NCI-H146 (cell line): ENCODE results near the gene COL9A3.
A peak's percentile ranks its signal among the peaks of the same experiment; 100 is the strongest.

Source experiments
- DNase-seq: peaks from one replicate; lab custom pipeline; 2025; lab: John Stamatoyannopoulos, UW

COL9A3 gene

DNA sequence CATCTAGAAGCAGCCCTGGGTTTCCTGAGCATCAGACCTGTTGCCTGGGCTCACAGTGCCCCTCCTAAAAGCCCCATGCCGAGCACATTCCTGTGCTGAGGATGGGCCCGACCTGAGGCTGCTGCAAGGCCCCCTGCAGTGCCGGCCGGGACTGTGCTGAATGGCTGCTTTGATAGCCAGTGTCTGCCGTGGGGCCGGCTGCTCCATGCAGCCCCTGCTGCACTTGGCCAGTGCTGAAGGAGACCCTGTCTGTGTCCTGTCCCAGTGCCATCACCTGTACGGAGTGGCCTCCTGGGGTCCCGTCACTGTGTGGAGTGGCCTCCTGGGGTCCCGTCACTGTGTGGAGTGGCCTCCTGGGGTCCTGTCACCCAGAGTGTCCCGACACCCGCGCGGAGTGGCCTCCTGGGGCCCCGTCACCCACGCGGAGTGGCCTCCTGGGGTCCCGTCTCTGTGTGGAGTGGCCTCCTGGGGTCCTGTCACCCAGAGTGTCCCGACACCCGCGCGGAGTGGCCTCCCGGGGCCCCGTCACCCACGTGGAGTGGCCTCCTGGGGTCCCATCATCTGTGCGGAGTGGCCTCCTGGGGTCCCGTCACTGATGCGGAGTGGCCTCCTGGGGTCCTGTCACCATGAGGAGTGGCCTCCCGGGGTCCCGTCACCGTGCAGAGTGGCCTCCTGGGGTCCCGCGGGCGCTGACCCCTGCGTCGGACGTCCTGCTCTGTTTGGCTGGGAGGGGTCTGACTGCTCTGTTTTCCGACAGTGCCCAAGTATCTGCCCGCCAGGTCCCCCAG is 7.0 kb downstream of the COL9A3 start:
- DNase-seq: peak; percentile 28

DNA sequence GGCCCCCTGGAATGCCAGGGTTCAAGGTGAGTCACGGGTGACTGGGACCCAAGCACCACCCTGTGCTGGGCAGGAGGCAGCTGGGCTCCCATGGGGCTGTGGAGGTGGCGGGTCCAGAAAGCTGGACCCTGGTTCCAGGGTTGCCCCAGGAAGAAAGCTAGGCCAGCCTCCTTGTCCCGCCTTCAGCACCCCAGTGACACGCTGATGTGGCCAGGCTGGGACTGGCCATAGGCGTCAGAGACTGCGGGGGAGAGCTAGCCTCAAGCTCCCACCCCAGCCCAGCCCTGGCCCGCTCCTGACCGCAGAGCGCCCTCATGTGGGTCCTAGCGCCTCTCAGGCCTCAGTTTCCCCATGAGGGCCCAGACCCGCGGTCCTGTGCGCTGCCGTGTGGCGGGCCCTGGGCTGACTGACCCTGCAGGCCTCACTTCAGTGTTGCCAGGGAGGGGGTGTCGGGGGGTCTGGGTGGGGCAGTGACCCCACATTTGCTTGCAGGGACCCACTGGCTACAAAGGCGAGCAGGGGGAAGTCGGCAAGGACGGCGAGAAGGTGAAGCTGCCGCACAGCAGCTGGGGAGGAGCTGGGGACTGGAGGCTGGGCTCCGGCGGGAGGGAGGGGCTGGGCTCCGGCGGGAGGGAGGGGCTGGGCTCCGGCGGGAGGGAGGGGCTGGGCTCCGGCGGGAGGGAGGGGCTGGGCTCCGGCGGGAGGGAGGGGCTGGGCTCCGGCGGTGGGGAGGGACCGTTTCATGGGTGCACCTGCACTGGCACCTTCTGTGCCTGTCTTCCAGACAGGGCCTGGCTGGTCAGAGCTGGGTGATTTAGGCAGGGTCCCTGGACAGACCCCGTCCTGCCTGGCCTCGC is 7.9 kb downstream of the COL9A3 start:
- peak; percentile 53 for DNase-seq

DNA sequence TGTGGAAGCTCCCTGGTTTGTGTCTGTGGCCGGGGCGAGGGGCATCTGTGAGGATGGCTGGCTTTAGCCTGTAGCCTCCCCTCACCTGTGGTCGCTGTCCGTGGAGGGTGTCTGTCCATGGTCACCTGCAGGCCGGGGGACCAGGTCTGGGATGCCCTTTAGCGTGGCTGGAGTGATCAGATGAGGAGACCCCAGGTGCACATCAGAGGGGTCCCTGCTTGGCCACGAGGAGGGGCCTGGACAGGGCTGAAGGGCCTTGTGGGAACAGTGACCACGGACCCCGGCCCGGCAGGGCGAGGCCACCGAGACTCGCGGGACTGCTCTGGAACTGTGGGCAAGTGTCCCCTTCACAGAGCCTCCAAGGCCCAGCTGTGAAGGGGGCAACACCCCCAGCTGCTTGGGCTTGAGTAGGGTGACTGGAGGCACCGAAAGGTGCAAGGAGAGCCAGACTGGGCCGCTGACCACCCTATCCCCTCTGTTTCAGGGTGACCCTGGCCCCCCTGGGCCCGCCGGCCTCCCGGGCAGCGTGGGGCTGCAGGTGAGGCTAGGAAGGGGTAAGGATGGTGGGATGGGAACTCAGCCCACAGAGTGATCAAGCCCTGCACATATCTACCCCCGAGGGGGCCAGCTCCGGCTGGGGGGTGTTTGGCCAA is 8.6 kb downstream of the COL9A3 start:
- DNase-seq: no peak

DNA sequence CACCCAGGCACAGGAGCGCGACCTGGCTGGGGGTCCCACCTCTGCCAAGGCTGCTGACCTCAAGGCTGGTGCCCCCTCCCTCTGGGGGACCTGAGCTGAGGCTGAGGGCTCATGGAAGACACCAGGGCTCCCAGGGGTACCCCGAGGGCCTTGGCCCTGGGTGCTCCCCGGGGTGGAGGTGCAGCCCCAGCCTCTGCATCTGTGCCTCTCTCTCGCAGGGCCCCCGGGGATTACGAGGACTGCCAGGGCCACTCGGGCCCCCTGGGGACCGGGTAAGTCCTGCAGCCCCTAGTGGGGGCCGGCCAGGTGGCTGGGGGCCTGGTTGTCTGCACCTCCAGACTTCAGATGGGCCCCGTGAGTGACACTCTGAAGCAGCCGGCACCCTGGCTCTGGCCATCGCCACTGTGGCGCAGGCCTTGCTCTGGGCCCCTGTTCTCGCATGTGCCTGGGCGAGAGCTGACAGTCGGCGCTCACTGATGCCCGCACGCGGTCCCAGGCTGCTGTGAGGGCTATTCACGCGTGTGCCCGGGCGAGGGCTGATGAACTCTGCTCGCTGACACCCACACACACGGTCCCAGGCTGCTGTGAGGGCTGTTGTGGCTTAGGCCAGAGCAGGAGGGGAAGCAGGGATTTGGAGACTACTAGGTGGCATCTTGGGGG is 9.3 kb downstream of the COL9A3 start:
- no peak for DNase-seq

DNA sequence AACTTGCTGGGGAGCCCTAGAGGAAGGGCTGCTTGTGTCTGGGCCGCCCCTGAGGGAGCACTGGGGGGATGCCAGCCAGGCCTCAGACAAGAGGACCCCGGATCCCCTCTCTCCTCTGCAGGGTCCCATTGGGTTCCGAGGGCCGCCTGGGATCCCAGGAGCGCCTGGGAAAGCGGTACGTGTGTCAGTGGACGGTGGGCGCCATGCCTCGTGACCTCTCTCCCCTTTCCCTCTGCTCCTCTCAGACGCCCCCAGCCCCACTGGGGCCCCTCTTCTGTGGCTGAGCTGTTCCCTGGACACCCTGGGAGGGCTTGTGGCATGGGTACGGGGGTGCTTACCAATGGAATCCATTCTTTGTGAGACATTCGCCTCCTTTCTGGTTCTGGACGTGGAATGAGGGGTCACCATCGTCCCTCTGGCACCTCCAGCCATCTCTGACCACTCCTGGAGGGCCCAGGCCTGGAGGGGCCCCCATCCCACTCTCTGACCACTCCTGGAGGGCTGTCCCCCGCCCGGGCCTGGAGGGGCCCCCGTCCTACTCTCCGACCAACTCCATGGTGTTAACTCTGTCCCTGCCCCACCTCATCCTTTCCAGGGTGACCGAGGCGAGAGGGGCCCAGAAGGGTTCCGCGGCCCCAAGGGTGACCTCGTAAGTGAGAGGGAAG is 9.9 kb downstream of the COL9A3 start:
- no peak for DNase-seq

DNA sequence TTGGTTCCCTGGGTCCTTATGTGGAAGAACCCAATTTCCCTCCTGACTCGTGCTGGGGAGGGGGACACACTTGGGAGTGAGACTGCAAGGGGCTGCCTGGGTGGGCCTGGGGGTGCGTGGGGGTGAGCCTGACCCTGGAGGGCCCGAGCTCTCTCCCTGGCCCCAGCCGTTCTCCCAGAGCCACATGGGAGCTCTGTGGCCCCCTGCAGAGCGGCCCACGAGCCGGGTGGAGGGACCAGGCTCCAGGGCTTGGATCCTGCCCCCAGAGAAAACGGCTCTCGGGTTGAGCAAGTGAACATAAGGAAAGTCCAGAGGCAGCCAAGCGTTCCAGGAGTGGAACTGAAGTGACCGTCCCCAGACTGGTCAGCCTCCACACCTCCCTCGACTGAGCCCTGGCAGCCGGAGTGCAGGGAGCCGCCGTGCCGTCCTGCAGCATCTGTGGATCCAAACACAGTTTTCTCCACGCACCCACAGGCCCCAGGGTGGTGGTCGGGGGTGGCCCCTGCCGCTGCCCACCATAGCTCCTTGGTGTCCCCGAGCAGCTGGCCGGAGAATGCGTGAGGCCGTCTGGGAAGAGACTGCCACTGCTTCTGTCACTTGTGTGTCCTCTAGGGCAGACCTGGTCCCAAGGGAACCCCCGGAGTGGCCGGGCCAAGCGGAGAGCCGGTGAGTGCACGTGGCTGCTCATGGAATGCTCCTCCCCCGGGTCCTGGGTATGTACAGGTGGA is 10.6 kb downstream of the COL9A3 start:
- peak; percentile 20 for DNase-seq

DNA sequence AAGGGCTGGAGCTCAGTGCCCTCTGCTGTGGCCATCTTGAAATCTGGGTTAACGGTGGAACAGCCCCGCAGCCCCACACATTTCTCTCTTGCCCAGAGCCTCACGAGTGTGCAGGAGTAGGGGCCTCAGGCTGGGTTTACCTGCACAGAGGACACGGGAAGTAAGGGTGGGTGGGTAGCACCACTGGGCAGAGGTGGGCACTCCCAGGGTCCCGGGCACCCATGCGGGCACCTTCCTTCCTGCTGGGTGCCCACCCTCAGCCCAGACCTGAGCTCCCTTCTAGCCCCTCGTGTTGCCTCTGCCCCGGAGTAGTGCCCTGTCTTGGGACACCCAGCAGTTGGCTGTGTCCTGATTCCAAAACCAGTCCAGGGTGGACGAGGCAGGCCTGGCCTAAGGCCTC is 11.2 kb downstream of the COL9A3 start:
- DNase-seq: no peak

DNA sequence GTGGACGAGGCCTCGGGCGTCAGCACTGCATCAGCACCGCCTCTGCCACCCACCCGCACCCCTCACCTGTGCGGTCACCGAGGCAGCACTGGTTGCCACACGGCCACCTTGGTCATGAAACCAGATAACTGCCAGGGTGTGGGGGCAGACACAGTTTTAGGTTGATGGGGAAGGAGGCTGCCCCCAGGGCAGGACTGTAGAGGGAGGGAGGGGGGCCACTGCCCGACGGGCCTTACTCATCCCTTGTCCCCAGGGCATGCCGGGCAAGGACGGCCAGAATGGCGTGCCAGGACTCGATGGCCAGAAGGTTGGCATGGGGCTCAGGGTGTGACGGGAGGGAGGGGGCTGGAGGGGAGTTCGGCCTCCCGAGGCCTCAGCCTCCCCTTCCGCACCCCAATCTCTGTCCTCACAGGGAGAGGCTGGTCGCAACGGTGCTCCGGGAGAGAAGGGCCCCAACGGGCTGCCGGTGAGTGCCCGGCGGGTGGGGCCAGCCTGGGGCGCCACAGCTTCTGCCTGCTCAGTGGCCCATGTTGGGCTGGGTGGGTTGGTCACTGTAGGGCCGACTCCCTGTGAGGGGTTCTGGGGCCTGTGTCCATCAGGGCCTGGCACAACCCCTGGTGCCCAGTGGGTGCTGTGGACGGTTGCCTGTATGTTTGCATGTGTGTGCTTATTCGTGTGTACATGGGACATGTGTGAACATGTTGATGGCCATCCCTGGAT is 11.8 kb downstream of the COL9A3 start:
- no peak for DNase-seq

DNA sequence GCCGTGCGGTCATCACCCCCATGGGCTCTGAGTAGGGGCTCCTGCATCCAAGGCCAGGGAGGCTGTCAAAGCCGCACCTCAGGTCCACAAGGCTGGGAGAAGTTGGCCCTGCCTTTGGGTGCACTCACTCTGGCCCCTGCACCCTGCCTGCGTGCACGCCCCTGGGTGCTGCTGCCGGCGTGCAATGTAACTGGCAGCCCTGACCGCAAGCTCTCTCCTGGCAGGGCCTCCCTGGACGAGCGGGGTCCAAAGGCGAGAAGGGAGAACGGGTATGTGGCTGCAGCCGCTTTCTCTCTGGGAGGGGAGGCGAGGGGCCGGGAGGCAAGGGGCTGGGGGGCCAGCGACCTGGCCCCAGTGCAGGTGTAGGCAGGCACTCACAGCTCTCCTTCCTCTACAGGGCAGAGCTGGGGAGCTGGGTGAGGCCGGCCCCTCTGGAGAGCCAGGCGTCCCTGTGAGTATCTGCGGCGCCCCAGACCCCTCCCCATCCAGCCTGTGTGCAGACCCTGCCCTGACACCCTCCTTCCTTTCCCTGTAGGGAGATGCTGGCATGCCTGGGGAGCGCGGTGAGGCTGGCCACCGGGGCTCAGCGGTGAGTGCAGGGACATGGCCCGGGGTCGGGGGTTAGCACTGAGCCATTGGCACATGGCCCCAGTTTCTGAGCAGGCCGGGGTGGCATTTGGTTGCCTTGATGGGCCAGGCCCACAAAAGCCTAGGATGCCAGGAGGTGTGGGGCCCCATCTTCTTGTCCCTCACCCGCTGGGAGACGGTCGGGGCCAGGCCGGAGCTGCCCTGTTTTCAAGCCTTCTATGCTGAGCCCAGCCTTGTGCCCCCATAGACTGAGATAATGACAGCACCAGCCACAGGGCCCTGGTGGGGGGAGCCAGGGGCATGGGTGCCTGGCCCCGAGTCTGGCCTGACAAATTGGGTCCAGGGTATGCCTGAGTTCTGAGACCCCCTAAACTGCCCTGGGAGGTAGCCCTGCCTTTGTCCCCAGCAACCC is 12.7 kb downstream of the COL9A3 start:
- DNase-seq: no peak

DNA sequence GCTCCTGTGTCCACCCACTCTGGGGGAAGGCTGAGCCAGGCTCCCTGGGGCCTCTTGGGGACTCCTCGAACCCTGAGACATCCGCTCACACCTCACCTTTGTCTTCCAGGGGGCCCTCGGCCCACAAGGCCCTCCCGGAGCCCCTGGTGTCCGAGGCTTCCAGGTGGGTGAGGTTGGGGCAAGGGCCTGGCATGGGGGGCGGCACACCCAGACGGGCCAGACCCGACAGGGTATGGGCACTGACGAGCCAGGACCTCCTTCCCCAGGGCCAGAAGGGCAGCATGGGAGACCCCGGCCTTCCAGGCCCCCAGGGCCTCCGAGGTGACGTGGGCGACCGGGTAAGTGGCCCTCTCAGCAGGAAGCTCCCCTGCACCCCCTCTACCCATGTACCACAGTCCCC is 13.4 kb downstream of the COL9A3 start:
- no peak for DNase-seq

DNA sequence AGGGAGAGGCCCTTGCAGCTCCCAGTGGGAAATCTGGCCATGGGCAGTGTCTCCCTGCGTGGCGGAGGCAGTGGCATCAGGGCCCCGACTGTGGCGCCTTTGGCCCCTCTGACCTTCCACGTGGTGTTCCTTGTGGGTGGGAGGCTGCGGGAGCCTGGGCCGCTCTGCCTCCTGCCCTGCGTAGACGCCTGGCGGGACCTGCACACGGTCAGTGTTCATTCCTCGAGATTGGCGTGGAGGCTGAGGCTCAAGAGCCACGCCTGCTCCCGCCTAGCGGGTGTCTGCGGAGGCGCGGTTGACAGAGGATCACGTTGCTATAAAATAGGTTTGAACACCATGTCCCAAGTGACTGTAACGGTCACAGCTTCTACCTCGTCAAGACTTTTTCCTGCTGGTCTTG is 14.0 kb downstream of the COL9A3 start:
- no peak for DNase-seq

DNA sequence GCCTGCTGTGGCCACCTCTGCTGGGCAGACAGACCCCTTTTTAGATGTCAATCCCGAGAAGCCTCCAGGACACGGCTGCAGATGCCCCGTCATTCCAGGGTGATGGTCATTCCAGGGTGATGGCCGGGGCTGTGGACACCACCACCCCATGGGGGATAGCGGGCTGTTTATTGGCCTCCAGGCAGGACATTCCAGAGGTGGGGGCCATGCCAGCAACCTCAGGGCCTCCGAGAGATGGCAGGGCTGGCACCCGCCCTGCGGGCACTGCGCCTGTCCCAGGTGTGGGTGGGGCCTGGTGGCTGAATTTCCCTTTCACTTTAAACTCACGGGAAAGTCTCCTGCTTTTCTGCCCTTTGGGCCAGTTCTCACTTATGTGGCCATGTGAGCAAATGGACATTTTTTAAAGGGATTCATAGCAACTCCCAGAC is 14.5 kb downstream of the COL9A3 start:
- DNase-seq: no peak

DNA sequence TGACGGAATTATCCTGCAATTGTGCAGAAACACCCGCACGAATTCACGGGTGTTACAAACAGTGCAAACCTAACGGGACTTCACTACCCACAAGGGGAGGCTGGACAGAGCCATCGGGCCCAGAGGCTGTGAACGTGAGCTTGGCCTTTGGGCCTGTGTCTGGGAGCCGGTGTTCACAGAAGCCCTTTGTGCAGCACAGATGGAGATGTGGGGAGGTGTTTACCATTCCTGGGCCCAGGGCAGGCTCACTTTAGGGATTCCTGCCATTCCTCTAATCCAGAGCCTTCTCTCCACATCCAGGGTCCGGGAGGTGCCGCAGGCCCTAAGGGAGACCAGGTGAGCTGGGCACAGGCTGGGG is 15.0 kb downstream of the COL9A3 start:
- no peak for DNase-seq

DNA sequence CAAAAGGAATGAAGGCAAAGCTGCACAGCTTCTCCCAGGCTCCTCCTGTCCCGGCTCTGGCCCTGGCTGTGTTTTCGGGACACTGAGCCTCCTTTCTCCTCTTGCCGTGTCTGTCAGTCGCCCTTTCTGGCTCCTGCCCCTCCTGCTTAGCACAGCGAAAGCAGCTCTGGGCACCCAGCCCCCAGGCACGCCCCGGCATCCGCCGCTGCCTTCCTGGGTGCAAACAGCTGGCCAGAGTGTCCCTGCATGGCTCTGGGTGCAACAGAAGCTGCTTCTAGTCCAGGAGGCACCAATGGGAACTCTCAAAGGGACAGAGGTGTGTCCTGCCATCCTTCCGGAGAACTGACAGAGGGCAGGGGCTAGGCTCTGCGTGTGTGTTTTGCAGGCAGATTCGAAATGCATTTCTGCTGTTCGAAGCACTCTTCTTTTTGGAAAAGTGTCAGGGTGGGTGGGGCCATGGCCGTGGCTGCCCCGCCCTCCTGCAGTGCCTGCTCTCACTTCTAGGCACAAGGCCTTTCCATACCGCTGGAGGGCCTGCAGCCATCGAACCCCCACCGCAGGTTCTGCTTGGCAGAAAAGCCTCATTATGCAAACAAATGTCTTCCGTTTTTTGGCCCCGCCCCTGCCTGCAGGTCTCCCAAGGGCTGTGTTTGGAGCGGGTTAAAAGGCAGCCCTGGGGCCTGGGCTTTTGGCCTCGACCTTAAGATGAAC is 15.5 kb downstream of the COL9A3 start:
- DNase-seq: no peak

DNA sequence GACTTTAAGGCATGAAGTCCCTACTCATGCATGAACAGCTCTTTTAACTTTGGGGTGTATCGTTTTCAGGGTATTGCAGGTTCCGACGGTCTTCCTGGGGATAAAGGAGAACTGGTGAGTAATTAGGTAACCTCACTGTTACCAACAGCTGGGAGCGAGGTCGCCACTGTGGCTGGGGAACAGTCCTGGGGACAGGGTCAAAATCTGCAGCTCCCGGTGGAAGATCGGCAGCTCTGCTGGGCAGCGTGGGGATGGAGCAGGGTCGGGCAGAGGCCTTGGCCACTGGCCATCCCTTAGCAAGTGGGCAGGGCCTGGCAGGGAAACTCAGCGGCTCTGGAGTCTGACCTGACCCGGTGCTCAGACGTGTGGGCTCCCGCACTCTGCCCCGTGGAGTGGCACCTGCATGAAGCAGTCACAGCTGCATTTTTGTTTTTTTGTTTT is 16.1 kb downstream of the COL9A3 start:
- DNase-seq: no peak

DNA sequence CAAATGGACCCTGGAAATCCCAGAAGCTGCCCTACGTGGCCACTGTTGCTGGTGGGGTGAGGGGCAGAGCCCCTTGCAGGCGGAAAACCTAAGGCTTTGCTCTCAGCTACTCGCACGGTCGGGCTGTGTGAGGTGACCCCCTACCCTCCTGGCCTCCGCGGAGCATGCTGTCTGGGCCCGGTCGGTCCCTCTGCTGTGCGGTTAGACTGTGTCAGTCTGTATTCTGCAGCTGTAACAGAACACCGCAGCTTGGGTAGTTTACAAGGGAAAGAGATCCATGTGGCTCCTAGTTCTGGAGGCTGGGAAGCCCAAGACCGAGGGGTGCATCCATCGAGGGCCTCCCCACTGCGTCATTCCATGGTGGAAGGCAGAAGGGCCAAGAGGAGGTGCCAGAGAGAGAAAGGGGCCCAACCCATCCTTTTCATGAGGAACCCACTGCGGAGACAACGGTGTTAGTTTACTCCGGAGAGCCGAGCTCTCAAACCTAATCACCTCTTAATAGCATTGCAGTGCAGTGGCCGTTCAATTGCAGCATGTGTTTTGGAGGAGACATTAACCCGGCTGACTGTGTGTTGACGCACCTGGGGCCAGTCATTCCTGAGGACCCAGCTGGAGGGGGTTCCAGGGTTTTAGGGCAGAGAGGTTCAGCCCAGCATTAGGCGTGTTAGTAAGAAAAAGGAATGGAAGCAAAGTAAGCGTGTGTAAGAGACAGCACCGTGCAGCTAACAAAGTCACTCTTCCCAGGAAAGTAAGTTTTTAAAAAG is 18.3 kb downstream of the COL9A3 start:
- DNase-seq: no peak
